HepG2 (cell line): ENCODE data around the gene RUNDC1. TPM values are rescaled to one million over a fixed set of nuclear protein-coding genes. Genes with fewer than 3 reads are reported as not detected.
A peak's percentile ranks its signal among the peaks of the same experiment; 100 is the strongest.

Experiments used
- CENPX ChIP-seq: sonication (generic); formaldehyde crosslinking; IDR thresholded peaks from 2 replicates; pipeline ENCODE4 v1.9.0; 2021; ENCODE audit warnings: mild to moderate bottlenecking, missing genetic modification reagents, moderate library complexity
- ETV6 ChIP-seq: sonication (generic); formaldehyde crosslinking; conservative IDR thresholded peaks from 2 replicates; pipeline ENCODE4 v1.4.0; 2020; ENCODE audit warnings: missing genetic modification reagents
- NFE2L1 ChIP-seq: sonication (generic); formaldehyde crosslinking; IDR thresholded peaks from 2 replicates; pipeline ENCODE4 v1.4.0; 2020; ENCODE audit warnings: missing genetic modification reagents, mild to moderate bottlenecking, borderline replicate concordance
- PRMT3 ChIP-seq: sonication (generic); formaldehyde crosslinking; IDR thresholded peaks from 2 replicates; pipeline ENCODE4 v1.8.1; 2022; ENCODE audit warnings: low read depth, mild to moderate bottlenecking, moderate library complexity, missing genetic modification reagents, borderline replicate concordance
- RAD51 ChIP-seq: fragments of 450-650 bp; IDR thresholded peaks from 2 replicates; pipeline ENCODE4 v1.6.1; 2016; ENCODE audit warnings: borderline replicate concordance
- RFX1 ChIP-seq: fragments of 450-650 bp; IDR thresholded peaks from 2 replicates; pipeline ENCODE4 v1.6.1; 2017
- SALL1 ChIP-seq: sonication (generic); formaldehyde crosslinking; IDR thresholded peaks from 2 replicates; pipeline ENCODE4 v1.8.0; 2022; ENCODE audit warnings: mild to moderate bottlenecking, missing genetic modification reagents
- SIX4 ChIP-seq: sonication (generic); formaldehyde crosslinking; IDR thresholded peaks from 2 replicates; pipeline ENCODE4 v1.4.0; 2020; ENCODE audit warnings: missing genetic modification reagents
- SRSF1 ChIP-seq: fragments of 200-400 bp; formaldehyde crosslinking; optimal IDR thresholded peaks from 2 replicates; pipeline ENCODE3; 2017; ENCODE audit warnings: mild to moderate bottlenecking, low read depth, low read length, moderate library complexity
- ZFP41 ChIP-seq: sonication (generic); formaldehyde crosslinking; IDR thresholded peaks from 2 replicates; pipeline ENCODE4 v1.4.0; 2020; ENCODE audit warnings: mild to moderate bottlenecking, missing genetic modification reagents, borderline replicate concordance
- ZMYM2 ChIP-seq: sonication (generic); formaldehyde crosslinking; IDR thresholded peaks from 2 replicates; pipeline ENCODE4 v1.8.0; 2022; ENCODE audit warnings: mild to moderate bottlenecking, missing genetic modification reagents
- ZNF136 ChIP-seq: sonication (generic); formaldehyde crosslinking; IDR thresholded peaks from 2 replicates; pipeline ENCODE4 v1.8.1; 2022; ENCODE audit warnings: low read depth, mild to moderate bottlenecking, moderate library complexity, missing genetic modification reagents
- ZNF543 ChIP-seq: sonication (generic); formaldehyde crosslinking; IDR thresholded peaks from 2 replicates; pipeline ENCODE4 v1.4.0; 2020; ENCODE audit warnings: mild to moderate bottlenecking, missing genetic modification reagents
- ZNF564 ChIP-seq: sonication (generic); formaldehyde crosslinking; IDR thresholded peaks from 2 replicates; pipeline ENCODE4 v1.8.1; 2023; ENCODE audit warnings: mild to moderate bottlenecking, missing genetic modification reagents
- ZNF691 ChIP-seq: sonication (generic); formaldehyde crosslinking; IDR thresholded peaks from 2 replicates; pipeline ENCODE4 v1.4.0; 2020; ENCODE audit warnings: missing genetic modification reagents, low read depth, mild to moderate bottlenecking, borderline replicate concordance
- ZNF777 ChIP-seq: sonication (generic); formaldehyde crosslinking; IDR thresholded peaks from 2 replicates; pipeline ENCODE4 v1.4.0; 2020; ENCODE audit warnings: missing genetic modification reagents
- ZNF839 ChIP-seq: sonication (generic); formaldehyde crosslinking; IDR thresholded peaks from 2 replicates; pipeline ENCODE4 v1.4.0; 2020; ENCODE audit warnings: missing genetic modification reagents, mild to moderate bottlenecking, borderline replicate concordance
- polyA plus RNA-seq, 8 experiments: library from polyadenylated mRNA; depleted of rRNA in 3 of 8; stranded (reverse) in 7 of 8; unstranded in 1 of 8; fragments of >200 nt; fragmentation: Illumina TruSeq in 4 of 8; extraction: Trizol in 4 of 8; gene quantifications; 2 replicates each; pipeline versions ENCODE4 v1.2.1 to v1.2.3, GENCODE V29; 2011 to 2016; ENCODE audit warnings: low read depth in 4 of 8, missing spikeins in 1 of 8, mixed read lengths in 1 of 8; ENCODE audit not compliant: insufficient read depth in 1 of 8
- total RNA-seq, 5 experiments: library from RNA; depleted of rRNA; stranded (reverse); fragments of >200 nt; fragmentation: Illumina TruSeq; extraction: Trizol; gene quantifications; 2 replicates each; pipeline ENCODE4 v1.2.3, GENCODE V29; 2016; ENCODE audit warnings: low read depth in 1 of 5
- TF ChIP-seq, protein P1 (sequence below), 2 experiments: fragments of 450-650 bp in 1 of 2; sonication (generic) in 1 of 2; formaldehyde crosslinking; IDR thresholded peaks; 2 replicates each; pipeline versions ENCODE4 v1.5.0 to v1.8.0; 2020 to 2022; ENCODE audit warnings: mild to moderate bottlenecking in 1 of 2, missing genetic modification reagents in 1 of 2
- TF ChIP-seq, protein P2 (sequence below): IDR thresholded peaks from 2 replicates; pipeline ENCODE4 v1.6.1; 2016; ENCODE audit warnings: missing biosample characterization, missing genetic modification reagents, low read depth
- TF ChIP-seq, protein P3 (sequence below): sonication (generic); formaldehyde crosslinking; IDR thresholded peaks from 2 replicates; pipeline ENCODE4 v1.4.0; 2020; ENCODE audit warnings: missing genetic modification reagents, borderline replicate concordance
- TF ChIP-seq, protein P4 (sequence below): sonication (generic); formaldehyde crosslinking; IDR thresholded peaks from 2 replicates; pipeline ENCODE4 v1.8.1; 2023; ENCODE audit warnings: mild to moderate bottlenecking, moderate library complexity, missing genetic modification reagents

Gene RUNDC1
- total and polyA plus RNA-seq, 2 of the 13 experiments (the other 11 are each of a cell fraction or from before 2014, with no cell fraction given) = 10.3 to 11.4 TPM

GRCh38 chr17:43006639-43007551, 26.5 kb downstream of the RUNDC1 start, which contains the start of gene IFI35 (continued):
- TF ChIP-seq, protein P1, sequence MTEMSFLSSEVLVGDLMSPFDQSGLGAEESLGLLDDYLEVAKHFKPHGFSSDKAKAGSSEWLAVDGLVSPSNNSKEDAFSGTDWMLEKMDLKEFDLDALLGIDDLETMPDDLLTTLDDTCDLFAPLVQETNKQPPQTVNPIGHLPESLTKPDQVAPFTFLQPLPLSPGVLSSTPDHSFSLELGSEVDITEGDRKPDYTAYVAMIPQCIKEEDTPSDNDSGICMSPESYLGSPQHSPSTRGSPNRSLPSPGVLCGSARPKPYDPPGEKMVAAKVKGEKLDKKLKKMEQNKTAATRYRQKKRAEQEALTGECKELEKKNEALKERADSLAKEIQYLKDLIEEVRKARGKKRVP (CRISPR knock-in tag; IDR thresholded peaks at IDR 0.05) = peak in 1 of 2 experiments; percentile 79; a peak in 1 of 4 replicates
- TF ChIP-seq CENPX (CRISPR knock-in tag) (no peak), ZNF543 (CRISPR knock-in tag) (no peak), NFE2L1 (CRISPR knock-in tag) (no peak), RFX1 (no peak), RAD51 (no peak), ZNF691 (no peak; the same call in 1 of the 2 replicates), SALL1 (CRISPR knock-in tag) (peak; percentile 87), ZFP41 (CRISPR knock-in tag) (no peak), ETV6 (CRISPR knock-in tag) (no peak), SRSF1 (no peak), SIX4 (CRISPR knock-in tag) (no peak), PRMT3 (CRISPR knock-in tag) (no peak), ZNF839 (no peak), ZMYM2 (CRISPR knock-in tag) (0 out of 2 replicates have a peak, but pooled peaks have one; percentile 19), ZNF777 (CRISPR knock-in tag) (0 out of 2 replicates have a peak, but pooled peaks have one; percentile 6), ZNF564 (CRISPR knock-in tag) (peak; percentile 63; the same call in 1 of the 2 replicates), ZNF136 (CRISPR knock-in tag) (no peak)
- TF ChIP-seq, protein P2, sequence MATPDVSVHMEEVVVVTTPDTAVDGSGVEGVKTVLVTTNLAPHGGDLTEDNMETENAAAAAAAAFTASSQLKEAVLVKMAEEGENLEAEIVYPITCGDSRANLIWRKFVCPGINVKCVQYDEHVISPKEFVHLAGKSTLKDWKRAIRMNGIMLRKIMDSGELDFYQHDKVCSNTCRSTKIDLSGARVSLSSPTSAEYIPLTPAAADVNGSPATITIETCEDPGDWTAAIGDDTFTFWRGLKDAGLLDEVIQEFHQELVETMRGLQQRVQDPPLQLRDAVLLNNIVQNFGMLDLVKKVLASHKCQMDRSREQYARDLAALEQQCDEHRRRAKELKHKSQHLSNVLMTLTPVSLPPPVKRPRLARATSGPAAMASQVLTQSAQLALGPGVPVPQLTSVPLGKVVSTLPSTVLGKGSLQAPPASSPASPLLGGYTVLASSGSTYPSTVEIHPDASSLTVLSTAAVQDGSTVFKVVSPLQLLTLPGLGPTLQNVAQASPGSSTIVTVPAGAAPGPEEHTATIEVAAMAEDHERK (CRISPR knock-in tag) = no peak
- TF ChIP-seq, protein P3, sequence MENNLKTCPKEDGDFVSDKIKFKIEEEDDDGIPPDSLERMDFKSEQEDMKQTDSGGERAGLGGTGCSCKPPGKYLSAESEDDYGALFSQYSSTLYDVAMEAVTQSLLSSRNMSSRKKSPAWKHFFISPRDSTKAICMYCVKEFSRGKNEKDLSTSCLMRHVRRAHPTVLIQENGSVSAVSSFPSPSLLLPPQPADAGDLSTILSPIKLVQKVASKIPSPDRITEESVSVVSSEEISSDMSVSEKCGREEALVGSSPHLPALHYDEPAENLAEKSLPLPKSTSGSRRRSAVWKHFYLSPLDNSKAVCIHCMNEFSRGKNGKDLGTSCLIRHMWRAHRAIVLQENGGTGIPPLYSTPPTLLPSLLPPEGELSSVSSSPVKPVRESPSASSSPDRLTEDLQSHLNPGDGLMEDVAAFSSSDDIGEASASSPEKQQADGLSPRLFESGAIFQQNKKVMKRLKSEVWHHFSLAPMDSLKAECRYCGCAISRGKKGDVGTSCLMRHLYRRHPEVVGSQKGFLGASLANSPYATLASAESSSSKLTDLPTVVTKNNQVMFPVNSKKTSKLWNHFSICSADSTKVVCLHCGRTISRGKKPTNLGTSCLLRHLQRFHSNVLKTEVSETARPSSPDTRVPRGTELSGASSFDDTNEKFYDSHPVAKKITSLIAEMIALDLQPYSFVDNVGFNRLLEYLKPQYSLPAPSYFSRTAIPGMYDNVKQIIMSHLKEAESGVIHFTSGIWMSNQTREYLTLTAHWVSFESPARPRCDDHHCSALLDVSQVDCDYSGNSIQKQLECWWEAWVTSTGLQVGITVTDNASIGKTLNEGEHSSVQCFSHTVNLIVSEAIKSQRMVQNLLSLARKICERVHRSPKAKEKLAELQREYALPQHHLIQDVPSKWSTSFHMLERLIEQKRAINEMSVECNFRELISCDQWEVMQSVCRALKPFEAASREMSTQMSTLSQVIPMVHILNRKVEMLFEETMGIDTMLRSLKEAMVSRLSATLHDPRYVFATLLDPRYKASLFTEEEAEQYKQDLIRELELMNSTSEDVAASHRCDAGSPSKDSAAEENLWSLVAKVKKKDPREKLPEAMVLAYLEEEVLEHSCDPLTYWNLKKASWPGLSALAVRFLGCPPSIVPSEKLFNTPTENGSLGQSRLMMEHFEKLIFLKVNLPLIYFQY (CRISPR knock-in tag) = no peak; the same call in 1 of the 2 replicates
- TF ChIP-seq, protein P4, sequence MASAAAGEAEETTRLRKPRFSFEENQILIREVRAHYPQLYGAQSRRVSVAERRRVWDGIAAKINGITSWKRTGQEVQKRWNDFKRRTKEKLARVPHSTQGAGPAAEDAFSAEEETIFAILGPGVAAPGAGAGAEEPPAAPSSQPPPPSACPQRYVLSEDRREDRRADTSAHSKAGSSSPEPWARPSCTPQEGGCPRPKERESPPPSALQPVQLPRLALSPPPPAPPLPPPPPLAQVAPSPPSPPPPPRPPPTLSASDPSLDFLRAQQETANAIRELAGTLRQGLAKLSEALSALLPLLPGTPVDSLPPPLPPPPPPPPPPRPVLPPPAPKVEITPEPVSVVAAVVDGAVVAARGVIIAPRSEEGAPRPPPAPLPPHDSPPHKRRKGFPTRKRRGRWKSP (CRISPR knock-in tag) = peak; percentile 84
